OCI-LY3 (cell line): ENCODE data around the gene TNFRSF8.

Experiments used
- CTCF ChIP-seq: fragments of 200-600, 300-600 bp; sonication (generic); IDR thresholded peaks from 2 replicates; pipeline ENCODE4 v1.5.1; 2014; ENCODE audit warnings: antibody characterized with exemption, low read length, low read depth
- EZH2phosphoT487 ChIP-seq: fragments of 200-600 bp; shearing (Covaris generic); IDR thresholded peaks from 2 replicates; pipeline ENCODE4 v1.6.1; 2018; ENCODE audit warnings: antibody characterized with exemption, mixed run types, low read depth

GRCh38 chr1:12087797-12088314, 24.8 kb downstream of the TNFRSF8 start:
- TF ChIP-seq CTCF (no peak), EZH2phosphoT487 (no peak)
